Endodermal cell (in vitro differentiated cells): ENCODE results near the gene DEPDC1. TPM values are rescaled to one million over a fixed set of nuclear protein-coding genes. Genes with fewer than 3 reads are reported as not detected.

Experiments used
- DNase-seq: peaks from one replicate; pipeline ENCODE4 v3.0.0-alpha.2; 2017
- H3K27ac ChIP-seq: 2 replicates; pipeline ENCODE4 v1.5.1; 2013; ENCODE audit warnings: mild to moderate bottlenecking, low read depth, low read length, moderate library complexity
- H3K27me3 ChIP-seq: 2 replicates; pipeline ENCODE4 v1.6.1; 2013; ENCODE audit warnings: mild to moderate bottlenecking, low read length, moderate library complexity; ENCODE audit not compliant: insufficient read depth, control insufficient read depth, poor library complexity, severe bottlenecking
- H3K36me3 ChIP-seq: 2 replicates; pipeline ENCODE4 v1.7.0; 2013; ENCODE audit warnings: mild to moderate bottlenecking, low read length, moderate library complexity; ENCODE audit not compliant: control insufficient read depth, insufficient read depth
- H3K4me1 ChIP-seq: one replicate; pipeline ENCODE4 v1.7.0; 2013; ENCODE audit warnings: low read length; ENCODE audit not compliant: control insufficient read depth, insufficient read depth
- H3K4me3 ChIP-seq: 2 replicates; pipeline ENCODE4 v1.5.1; 2013; ENCODE audit warnings: mild to moderate bottlenecking, low read length, moderate library complexity
- H3K9ac ChIP-seq: 2 replicates; pipeline ENCODE4 v1.6.1; 2013; ENCODE audit warnings: mild to moderate bottlenecking, low read length, moderate library complexity; ENCODE audit not compliant: poor library complexity, severe bottlenecking; ENCODE audit errors: extremely low read depth
- H3K9me3 ChIP-seq: 2 replicates; pipeline ENCODE4 v1.6.1; 2013; ENCODE audit warnings: mild to moderate bottlenecking, low read length, moderate library complexity; ENCODE audit not compliant: control insufficient read depth
- H3K27ac Mint-ChIP-seq: 2 replicates; pipeline ENCODE4 v1.8.0; 2020; ENCODE audit warnings: mixed read lengths
- H3K27me3 Mint-ChIP-seq: 2 replicates; pipeline ENCODE4 v1.8.0; 2021; ENCODE audit warnings: mild to moderate bottlenecking, mixed read lengths; ENCODE audit not compliant: insufficient read depth
- H3K36me3 Mint-ChIP-seq: 2 replicates; pipeline ENCODE4 v1.8.0; 2020; ENCODE audit warnings: low read depth, mixed read lengths
- H3K4me1 Mint-ChIP-seq: 2 replicates; pipeline ENCODE4 v1.8.0; 2020; ENCODE audit warnings: mixed read lengths
- H3K4me3 Mint-ChIP-seq: 2 replicates; pipeline ENCODE4 v1.8.0; 2020; ENCODE audit warnings: mild to moderate bottlenecking, moderate library complexity, mixed read lengths
- H3K9me3 Mint-ChIP-seq: 2 replicates; pipeline ENCODE4 v1.8.0; 2020; ENCODE audit warnings: mild to moderate bottlenecking, mixed read lengths
- CTCF ChIP-seq: fragments of 200-600 bp; sonication (generic); conservative IDR thresholded peaks from 2 replicates; pipeline ENCODE4 v1.5.0; 2021; ENCODE audit warnings: antibody characterized with exemption, mild to moderate bottlenecking
- WGBS, 2 experiments: methylation state at CpG; one replicate each; pipeline versions ENCODE4 v1.1.5 to v1.1.7; 2013; ENCODE audit warnings: missing lambda C conversion rate in 2 of 2, mixed read lengths in 1 of 2; ENCODE audit not compliant: insufficient coverage in 1 of 2, insufficient read length in 1 of 2; 5-methylcytosine and 5-hydroxymethylcytosine counted together
- total RNA-seq, 2 donors: library from RNA; stranded (reverse); fragmentation: NEBNext Ultra II Directional in 1 of 2; extraction: Animal tissue kit (Norgen Biotek cat#: 25700) in 1 of 2; gene quantifications; 2 replicates in 1 of 2; 3 replicates in 1 of 2; pipeline ENCODE4 v1.2.1, GENCODE V29; 2021

The DEPDC1 gene
- total RNA-seq, 2 donors from 2014 or later, result 25.1 to 40.0 TPM

GRCh38 chr1:68449901-68450300 is 47.0 kb downstream of the DEPDC1 start, which contains the start of gene RPE65:
Gene RPE65, minus strand, starts transcription at chr1:68449954. Its CDS starts 49 bp downstream, at chr1:68449905.
- no peak within 1 kb of the TSS for H3K27ac ChIP-seq
- no peak within 1 kb of the TSS for H3K27ac Mint-ChIP-seq
- no peaks in the 10 kb centered on the region for H3K9me3 Mint-ChIP-seq
- 80% methylated on average over 1 of the region's 1 CpG; no CpG with 5 or more reads in 1 of the 2 experiments for WGBS, 2 experiments
- H3K9ac ChIP-seq, result no peak within 1 kb of the TSS
- H3K27me3 ChIP-seq, result peaks cover 8% of the 10 kb centered on the region
- no peaks in the 10 kb centered on the region for H3K27me3 Mint-ChIP-seq
- no peaks in the 10 kb centered on the region for H3K9me3 ChIP-seq
- no peaks in the 10 kb centered on the region for H3K36me3 Mint-ChIP-seq
- H3K4me1 Mint-ChIP-seq, result peaks cover 2% of the 10 kb centered on the region
- DNase-seq, result no peak
- no peaks in the 10 kb centered on the region for H3K4me1 ChIP-seq
- no peaks in the 10 kb centered on the region for H3K36me3 ChIP-seq
- no peak within 1 kb of the TSS for H3K4me3 Mint-ChIP-seq
- H3K4me3 ChIP-seq, result no peak within 1 kb of the TSS
- no peak for TF ChIP-seq CTCF

GRCh38 chr1:68448365-68448764 is 48.5 kb downstream of the DEPDC1 start:
- Mint-ChIP-seq H3K4me3 (no peak overlapping the region), H3K9me3 (no peaks in the 10 kb centered on the region), H3K36me3 (no peaks in the 10 kb centered on the region), H3K27ac (no peak overlapping the region), H3K27me3 (no peaks in the 10 kb centered on the region), H3K4me1 (peaks cover 2% of the 10 kb centered on the region)
- peak; percentile 64 for TF ChIP-seq CTCF
- no peak overlapping the region for H3K4me3 ChIP-seq
- H3K27ac ChIP-seq, result no peak overlapping the region
- no peaks in the 10 kb centered on the region for H3K36me3 ChIP-seq
- DNase-seq, result peak; percentile 54
- H3K9me3 ChIP-seq, result no peaks in the 10 kb centered on the region
- WGBS, 2 experiments, result 82 to 95% methylated on average over 3 to 7 of the region's 7 CpGs
- H3K27me3 ChIP-seq, result no peaks in the 10 kb centered on the region
- H3K4me1 ChIP-seq, result no peaks in the 10 kb centered on the region
- H3K9ac ChIP-seq, result no peak overlapping the region

GRCh38 chr1:68445709-68446108 is 51.2 kb downstream of the DEPDC1 start:
- Histone ChIP-seq H3K9ac (no peak overlapping the region), H3K27me3 (no peaks in the 10 kb centered on the region), H3K36me3 (no peaks in the 10 kb centered on the region), H3K27ac (no peak overlapping the region), H3K9me3 (no peaks in the 10 kb centered on the region), H3K4me1 (no peaks in the 10 kb centered on the region), H3K4me3 (no peak overlapping the region)
- no peak for DNase-seq
- Mint-ChIP-seq H3K27ac (no peak overlapping the region), H3K4me3 (no peak overlapping the region), H3K36me3 (no peaks in the 10 kb centered on the region), H3K4me1 (peaks cover 2% of the 10 kb centered on the region), H3K27me3 (no peaks in the 10 kb centered on the region), H3K9me3 (no peaks in the 10 kb centered on the region)
- no peak for TF ChIP-seq CTCF
- 78 to 90% methylated on average over 5 to 6 of the region's 6 CpGs for WGBS, 2 experiments
